Liver (tissue), 9 donors: ENCODE results near the gene RTN3. TPM values are rescaled to one million over a fixed set of nuclear protein-coding genes. Genes with fewer than 3 reads are reported as not detected.

Source experiments
- DNase-seq: peaks from one replicate; pipeline ENCODE4 v3.0.0-alpha.2; 2017; ENCODE audit warnings: low spot score
- H3K27ac ChIP-seq, 2 donors: one replicate each; pipeline ENCODE4 v1.7.0; 2013; ENCODE audit warnings: inconsistent platforms in 2 of 2, low read length in 2 of 2, control low read depth in 1 of 2, low read depth in 1 of 2, mild to moderate bottlenecking in 1 of 2
- H3K27me3 ChIP-seq, 4 donors: one replicate each; pipeline versions ENCODE4 v1.6.1 to v1.7.0; 2013; ENCODE audit warnings: low read length in 3 of 4, inconsistent platforms in 1 of 4, mild to moderate bottlenecking in 1 of 4, moderate library complexity in 1 of 4; ENCODE audit not compliant: control insufficient read depth in 4 of 4, insufficient read depth in 4 of 4
- H3K36me3 ChIP-seq, 4 donors: one replicate each; pipeline versions ENCODE4 v1.6.1 to v1.7.0; 2013; ENCODE audit warnings: low read length in 3 of 4, mild to moderate bottlenecking in 3 of 4, low read depth in 1 of 4, moderate library complexity in 1 of 4; ENCODE audit not compliant: control insufficient read depth in 4 of 4, insufficient read depth in 3 of 4
- H3K4me1 ChIP-seq, 4 donors: one replicate each; pipeline versions ENCODE4 v1.6.1 to v1.7.0; 2013; ENCODE audit warnings: low read length in 3 of 4, mild to moderate bottlenecking in 3 of 4, moderate library complexity in 1 of 4; ENCODE audit not compliant: control insufficient read depth in 4 of 4, insufficient read depth in 4 of 4
- H3K4me3 ChIP-seq, 3 donors: one replicate each; pipeline versions ENCODE4 v1.6.1 to v1.7.0; 2013; ENCODE audit warnings: low read length in 3 of 3, control low read depth in 1 of 3, low read depth in 1 of 3, mild to moderate bottlenecking in 1 of 3
- H3K9ac ChIP-seq, 2 donors: one replicate each; pipeline ENCODE4 v1.7.0; 2013; ENCODE audit warnings: low read length in 2 of 2, mild to moderate bottlenecking in 2 of 2, moderate library complexity in 2 of 2, control low read depth in 1 of 2, low read depth in 1 of 2
- H3K9me3 ChIP-seq, 4 donors: one replicate each; pipeline versions ENCODE4 v1.6.1 to v1.7.0; 2013; ENCODE audit warnings: low read length in 3 of 4; ENCODE audit not compliant: control insufficient read depth in 4 of 4
- ATF3 ChIP-seq: IDR thresholded peaks from 2 replicates; pipeline ENCODE4 v1.6.1; 2016; ENCODE audit warnings: antibody characterized with exemption
- CTCF ChIP-seq: fragments of 150-350 bp; IDR thresholded peaks from 2 replicates; pipeline ENCODE4 v1.5.1; 2017; ENCODE audit warnings: improper control_type of control experiment, low read depth, low read length; ENCODE audit not compliant: missing input control
- EGR1 ChIP-seq, 2 donors: IDR thresholded peaks; 2 replicates each; pipeline ENCODE4 v1.6.1; 2016 to 2018; ENCODE audit warnings: antibody characterized with exemption in 2 of 2, low read depth in 2 of 2
- FOXA1 ChIP-seq: IDR thresholded peaks from 2 replicates; pipeline ENCODE4 v1.6.1; 2016; ENCODE audit warnings: antibody characterized with exemption
- FOXA2 ChIP-seq: IDR thresholded peaks from 2 replicates; pipeline ENCODE4 v1.6.1; 2016; ENCODE audit warnings: antibody characterized with exemption
- GABPA ChIP-seq, 2 donors: IDR thresholded peaks in 1 of 2; conservative IDR thresholded peaks in 1 of 2; 2 replicates each; pipeline ENCODE4 v1.6.1; 2016; ENCODE audit warnings: antibody characterized with exemption in 2 of 2, mild to moderate bottlenecking in 1 of 2, moderate library complexity in 1 of 2
- HNF4G ChIP-seq: IDR thresholded peaks from 2 replicates; pipeline ENCODE4 v1.6.1; 2016; ENCODE audit warnings: antibody characterized with exemption
- JUND ChIP-seq, 2 donors: IDR thresholded peaks; 2 replicates each; pipeline ENCODE4 v1.6.1; 2016; ENCODE audit warnings: antibody characterized with exemption in 2 of 2
- NR2F2 ChIP-seq: IDR thresholded peaks from 2 replicates; pipeline ENCODE4 v1.6.1; 2016; ENCODE audit warnings: antibody characterized with exemption
- RAD21 ChIP-seq, 2 donors: IDR thresholded peaks; 2 replicates each; pipeline ENCODE4 v1.6.1; 2016; ENCODE audit warnings: antibody characterized with exemption in 2 of 2, mild to moderate bottlenecking in 2 of 2
- RXRA ChIP-seq, 2 donors: IDR thresholded peaks; 2 replicates each; pipeline ENCODE4 v1.6.1; 2017 to 2018; ENCODE audit warnings: antibody characterized with exemption in 2 of 2, mild to moderate bottlenecking in 1 of 2
- SP1 ChIP-seq: IDR thresholded peaks from 2 replicates; pipeline ENCODE4 v1.6.1; 2018; ENCODE audit warnings: antibody characterized with exemption, mild to moderate bottlenecking
- TAF1 ChIP-seq: conservative IDR thresholded peaks from 2 replicates; pipeline ENCODE4 v1.6.1; 2016; ENCODE audit warnings: antibody characterized with exemption, mild to moderate bottlenecking
- YY1 ChIP-seq: IDR thresholded peaks from 2 replicates; pipeline ENCODE4 v1.6.1; 2016; ENCODE audit warnings: antibody characterized with exemption, mild to moderate bottlenecking
- ZBTB33 ChIP-seq: IDR thresholded peaks from 2 replicates; pipeline ENCODE4 v1.6.1; 2016; ENCODE audit warnings: antibody characterized with exemption
- WGBS: extraction: QIAGEN DNeasy Blood & Tissue Kit; methylation state at CpG from one replicate; pipeline ENCODE4 v1.1.7; 2013; 5-methylcytosine and 5-hydroxymethylcytosine counted together
- polyA plus RNA-seq, 2 donors: library from polyadenylated mRNA; stranded (reverse) in 1 of 2; unstranded in 1 of 2; fragments of 200-250 nt in 1 of 2; fragments of >200 nt in 1 of 2; fragmentation: Nextera tagmentation in 1 of 2; extraction: Ambion mirVana in 1 of 2; gene quantifications; one replicate each; pipeline versions ENCODE4 v1.2.1 to v1.2.3, GENCODE V29; 2013 to 2015
- total RNA-seq, 2 donors: library from RNA; depleted of rRNA; stranded (reverse); fragments of >200 nt; gene quantifications; one replicate each; pipeline ENCODE4 v1.2.3, GENCODE V29; 2014
- TF ChIP-seq, protein P1 (sequence below): IDR thresholded peaks from 2 replicates; pipeline ENCODE4 v1.6.1; 2016; ENCODE audit warnings: antibody characterized with exemption, mild to moderate bottlenecking
- TF ChIP-seq, protein P2 (sequence below): IDR thresholded peaks from 2 replicates; pipeline ENCODE4 v1.6.1; 2016; ENCODE audit warnings: antibody characterized with exemption
- donor health status: healthy.
- donor health status: healthy.
- donor health status: healthy.
- donor health status: healthy.
- donor health status: healthy.

The RTN3 gene
- total and polyA plus RNA-seq, 4 donors = 29.7 to 49.3 (median 31.4) TPM

- WGBS = 86% methylated on average over 11 of the region's 11 CpGs
- Histone ChIP-seq H3K4me1 (no peaks in the 10 kb centered on the region), H3K27ac (no peak overlapping the region), H3K4me3 (no peak overlapping the region), H3K36me3 (no peaks in the 10 kb centered on the region), H3K9ac (no peak overlapping the region), H3K9me3 (peaks cover 0 to 9% (median 3%) of the 10 kb centered on the region in 4 donors), H3K27me3 (no peaks in the 10 kb centered on the region)
- no peak for DNase-seq
- TF ChIP-seq YY1 (no peak), SP1 (no peak), TAF1 (no peak), EGR1 (IDR thresholded peaks at IDR 0.05; ENCODE audit: low read depth in 2 of 2) (no peak), RAD21 (IDR thresholded peaks at IDR 0.05) (no peak), GABPA (IDR thresholded peaks at IDR 0.05 in 1 of 2, conservative IDR thresholded peaks at IDR 0.05 in 1 of 2) (no peak), FOXA1 (no peak), CTCF (no peak), FOXA2 (no peak), JUND (IDR thresholded peaks at IDR 0.05) (no peak), ZBTB33 (no peak), ATF3 (no peak), HNF4G (no peak), NR2F2 (no peak), RXRA (IDR thresholded peaks at IDR 0.05) (no peak)
- TF ChIP-seq, protein P1, sequence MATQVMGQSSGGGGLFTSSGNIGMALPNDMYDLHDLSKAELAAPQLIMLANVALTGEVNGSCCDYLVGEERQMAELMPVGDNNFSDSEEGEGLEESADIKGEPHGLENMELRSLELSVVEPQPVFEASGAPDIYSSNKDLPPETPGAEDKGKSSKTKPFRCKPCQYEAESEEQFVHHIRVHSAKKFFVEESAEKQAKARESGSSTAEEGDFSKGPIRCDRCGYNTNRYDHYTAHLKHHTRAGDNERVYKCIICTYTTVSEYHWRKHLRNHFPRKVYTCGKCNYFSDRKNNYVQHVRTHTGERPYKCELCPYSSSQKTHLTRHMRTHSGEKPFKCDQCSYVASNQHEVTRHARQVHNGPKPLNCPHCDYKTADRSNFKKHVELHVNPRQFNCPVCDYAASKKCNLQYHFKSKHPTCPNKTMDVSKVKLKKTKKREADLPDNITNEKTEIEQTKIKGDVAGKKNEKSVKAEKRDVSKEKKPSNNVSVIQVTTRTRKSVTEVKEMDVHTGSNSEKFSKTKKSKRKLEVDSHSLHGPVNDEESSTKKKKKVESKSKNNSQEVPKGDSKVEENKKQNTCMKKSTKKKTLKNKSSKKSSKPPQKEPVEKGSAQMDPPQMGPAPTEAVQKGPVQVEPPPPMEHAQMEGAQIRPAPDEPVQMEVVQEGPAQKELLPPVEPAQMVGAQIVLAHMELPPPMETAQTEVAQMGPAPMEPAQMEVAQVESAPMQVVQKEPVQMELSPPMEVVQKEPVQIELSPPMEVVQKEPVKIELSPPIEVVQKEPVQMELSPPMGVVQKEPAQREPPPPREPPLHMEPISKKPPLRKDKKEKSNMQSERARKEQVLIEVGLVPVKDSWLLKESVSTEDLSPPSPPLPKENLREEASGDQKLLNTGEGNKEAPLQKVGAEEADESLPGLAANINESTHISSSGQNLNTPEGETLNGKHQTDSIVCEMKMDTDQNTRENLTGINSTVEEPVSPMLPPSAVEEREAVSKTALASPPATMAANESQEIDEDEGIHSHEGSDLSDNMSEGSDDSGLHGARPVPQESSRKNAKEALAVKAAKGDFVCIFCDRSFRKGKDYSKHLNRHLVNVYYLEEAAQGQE = no peak
- TF ChIP-seq, protein P2, sequence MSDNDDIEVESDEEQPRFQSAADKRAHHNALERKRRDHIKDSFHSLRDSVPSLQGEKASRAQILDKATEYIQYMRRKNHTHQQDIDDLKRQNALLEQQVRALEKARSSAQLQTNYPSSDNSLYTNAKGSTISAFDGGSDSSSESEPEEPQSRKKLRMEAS = no peak
These were observed 113.8 kb downstream of the RTN3 start for GRCh38 chr11:63795066-63795465.

GRCh38 chr11:63800921-63801320, 119.6 kb downstream of the RTN3 start:
- H3K27ac ChIP-seq = no peak overlapping the region
- TF ChIP-seq, protein P1 = no peak
- no peak for TF ChIP-seq ZBTB33
- TF ChIP-seq ATF3 = no peak
- H3K9me3 ChIP-seq = no peaks in the 10 kb centered on the region
- no peaks in the 10 kb centered on the region for H3K4me1 ChIP-seq
- H3K27me3 ChIP-seq = no peaks in the 10 kb centered on the region
- 84% methylated on average over 5 of the region's 5 CpGs for whole genome bisulfite sequencing
- H3K36me3 ChIP-seq = no peaks in the 10 kb centered on the region
- H3K4me3 ChIP-seq = no peak overlapping the region
- no peak for DNase-seq
- no peak overlapping the region for H3K9ac ChIP-seq
